Lower lobe of right lung (tissue), 2 donors: ENCODE measurements around the gene DGLUCY. TPM values are rescaled to one million over a fixed set of nuclear protein-coding genes. Genes with fewer than 3 reads are reported as not detected.
A peak's percentile ranks its signal among the peaks of the same experiment; 100 is the strongest.
"Not testable (repeated sequence)": the region's sequence is repeated elsewhere in the genome, so short reads cannot be mapped to it uniquely, and the experiment has no call there.

Experiments
- ATAC-seq, 2 donors: fragments of 200-7000 bp; cut with Tn5 transposase; one replicate each; pipeline ENCODE4 v1.9.1; 2020 to 2022; ENCODE audit warnings: mild to moderate bottlenecking in 2 of 2, moderate library complexity in 2 of 2
- DNase-seq: peaks from one replicate; pipeline ENCODE4 v3.0.0-alpha.2; 2020
- H3K27ac ChIP-seq: fragments of 200-600 bp; one replicate; pipeline ENCODE4 v1.8.0; 2022
- H3K27me3 ChIP-seq: fragments of 200-600 bp; one replicate; pipeline ENCODE4 v1.8.0; 2022; ENCODE audit warnings: low read depth
- H3K36me3 ChIP-seq: fragments of 200-600 bp; one replicate; pipeline ENCODE4 v1.8.0; 2022; ENCODE audit warnings: mild to moderate bottlenecking
- H3K4me1 ChIP-seq: fragments of 200-600 bp; one replicate; pipeline ENCODE4 v1.8.0; 2022
- H3K4me3 ChIP-seq: fragments of 200-600 bp; one replicate; pipeline ENCODE4 v1.8.0; 2022; ENCODE audit warnings: mild to moderate bottlenecking
- H3K9me3 ChIP-seq: fragments of 200-600 bp; one replicate; pipeline ENCODE4 v1.8.0; 2022
- CTCF ChIP-seq: fragments of 200-600 bp; IDR thresholded peaks from one replicate; pipeline ENCODE4 v1.8.0; 2022; ENCODE audit warnings: antibody characterized with exemption, mild to moderate bottlenecking
- intact Hi-C: fragments of 100-400 bp; cut with DNase I; formaldehyde crosslinking; loops from one replicate; pipeline ENCODE4 v1.11.0; 2022
- total RNA-seq: library from RNA; stranded (reverse); fragmentation: NEBNext Ultra II Directional; extraction: Animal tissue kit (Norgen Biotek cat#: 25700); gene quantifications from one replicate; pipeline ENCODE4 v1.2.1, GENCODE V29; 2021
- donor health status: DM: no; HTN: yes; CAD: no; lungs with severe emphysema.

DGLUCY gene
- total RNA-seq, 1 donor from 2014 or later = 102 TPM

- H3K4me1 ChIP-seq = no peaks in the 10 kb centered on the region
- no peaks in the 10 kb centered on the region for H3K27me3 ChIP-seq
- DNase-seq (no peak), ATAC-seq (no peak)
- H3K27ac ChIP-seq = no peak overlapping the region
- intact Hi-C loops = no loop called here
- H3K9me3 ChIP-seq = no peaks in the 10 kb centered on the region
- no peak for TF ChIP-seq CTCF
- no peak overlapping the region for H3K4me3 ChIP-seq
- H3K36me3 ChIP-seq = no peaks in the 10 kb centered on the region
Measured at GRCh38 chr14:91078095-91078737, 35.7 kb upstream of the DGLUCY start.

DNA sequence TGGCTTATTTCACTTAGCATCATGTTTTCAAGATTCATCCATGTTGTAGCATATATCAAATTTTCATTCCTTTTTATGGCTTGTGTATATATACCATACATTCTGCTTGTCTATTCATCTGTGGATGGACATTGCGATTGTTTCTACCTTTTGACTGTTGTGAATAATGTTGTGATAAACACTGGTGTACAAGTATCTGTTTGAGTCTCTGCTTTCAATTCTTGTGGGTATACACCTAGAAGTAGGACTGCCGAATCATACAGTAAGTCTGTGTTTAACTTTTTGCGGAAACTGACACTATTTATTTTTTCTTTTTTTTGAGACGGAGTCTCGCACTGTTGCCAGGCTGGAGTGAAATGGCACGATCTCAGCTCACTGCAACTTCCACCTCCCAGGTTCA, 33.8 kb upstream of the DGLUCY start:
- DNase-seq = no peak
- TF ChIP-seq CTCF = no peak

DNA sequence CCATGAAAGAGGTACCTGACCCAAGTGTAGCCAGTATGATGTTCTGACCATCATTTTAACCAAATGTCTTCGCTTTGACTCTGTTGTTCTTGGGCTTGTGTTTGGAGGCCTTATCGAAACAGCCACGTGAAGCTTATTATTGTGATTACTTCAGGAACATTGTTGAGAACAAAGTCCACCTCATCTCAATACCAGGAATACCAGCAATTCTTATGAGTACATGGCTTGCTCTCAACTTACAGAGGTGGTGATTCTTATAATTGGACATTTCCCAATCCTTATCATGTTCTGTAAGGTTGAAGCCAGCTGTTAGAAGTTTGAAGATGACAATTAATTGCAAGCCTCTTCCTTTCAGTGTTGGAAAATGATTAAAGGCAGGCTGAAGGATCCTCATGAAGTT, 31.6 kb upstream of the DGLUCY start:
- H3K9me3 ChIP-seq = no peaks in the 10 kb centered on the region
- no peak for TF ChIP-seq CTCF
- no peak for ATAC-seq
- no peak overlapping the region for H3K27ac ChIP-seq
- intact Hi-C loops = no loop called here
- H3K4me3 ChIP-seq = no peak overlapping the region
- H3K36me3 ChIP-seq = no peaks in the 10 kb centered on the region
- no peak for DNase-seq
- no peaks in the 10 kb centered on the region for H3K27me3 ChIP-seq
- no peaks in the 10 kb centered on the region for H3K4me1 ChIP-seq

More for the DNA sequence above, 33.8 kb upstream of the DGLUCY start:
- Histone ChIP-seq H3K27ac (no peak overlapping the region), H3K9me3 (no peaks in the 10 kb centered on the region), H3K4me1 (no peaks in the 10 kb centered on the region), H3K36me3 (no peaks in the 10 kb centered on the region), H3K27me3 (no peaks in the 10 kb centered on the region), H3K4me3 (no peak overlapping the region)
- no peak for ATAC-seq
- intact Hi-C loops = no loop called here

DNA sequence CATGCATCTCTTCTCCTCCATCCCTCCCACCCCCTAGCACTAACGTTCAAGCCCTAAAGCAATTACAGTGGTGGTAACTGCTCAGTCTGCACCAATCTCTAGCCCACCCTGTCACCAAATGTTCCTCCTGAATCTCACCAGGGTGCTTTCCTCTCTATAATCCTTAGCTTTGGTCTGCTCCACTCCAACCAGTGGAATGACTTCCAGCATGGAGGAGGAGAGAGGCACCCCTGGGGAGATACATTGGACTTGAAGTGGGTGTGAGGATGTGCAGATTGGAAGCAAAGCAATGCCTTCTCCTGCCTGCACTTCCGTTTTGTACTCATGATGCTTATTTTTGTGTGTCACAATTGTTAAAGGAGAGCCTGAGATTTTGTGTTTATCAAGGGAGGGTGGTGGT, 29.4 kb upstream of the DGLUCY start:
- Histone ChIP-seq H3K27ac (no peak overlapping the region), H3K4me1 (no peaks in the 10 kb centered on the region), H3K9me3 (no peaks in the 10 kb centered on the region), H3K36me3 (no peaks in the 10 kb centered on the region), H3K27me3 (no peaks in the 10 kb centered on the region), H3K4me3 (no peak overlapping the region)
- ATAC-seq (no peak), DNase-seq (no peak)
- intact Hi-C loops = no loop called here
- no peak for TF ChIP-seq CTCF

GRCh38 chr14:91087470-91087869, 26.4 kb upstream of the DGLUCY start:
- H3K4me1 ChIP-seq, DNase-seq, H3K4me3 ChIP-seq, H3K9me3 ChIP-seq, H3K36me3 ChIP-seq, H3K27me3 ChIP-seq, intact Hi-C loops: not testable (repeated sequence)
- peak in 1 of 2 donors; percentile 53 for ATAC-seq
- H3K27ac ChIP-seq = peak overlapping the region; percentile 5

DNA sequence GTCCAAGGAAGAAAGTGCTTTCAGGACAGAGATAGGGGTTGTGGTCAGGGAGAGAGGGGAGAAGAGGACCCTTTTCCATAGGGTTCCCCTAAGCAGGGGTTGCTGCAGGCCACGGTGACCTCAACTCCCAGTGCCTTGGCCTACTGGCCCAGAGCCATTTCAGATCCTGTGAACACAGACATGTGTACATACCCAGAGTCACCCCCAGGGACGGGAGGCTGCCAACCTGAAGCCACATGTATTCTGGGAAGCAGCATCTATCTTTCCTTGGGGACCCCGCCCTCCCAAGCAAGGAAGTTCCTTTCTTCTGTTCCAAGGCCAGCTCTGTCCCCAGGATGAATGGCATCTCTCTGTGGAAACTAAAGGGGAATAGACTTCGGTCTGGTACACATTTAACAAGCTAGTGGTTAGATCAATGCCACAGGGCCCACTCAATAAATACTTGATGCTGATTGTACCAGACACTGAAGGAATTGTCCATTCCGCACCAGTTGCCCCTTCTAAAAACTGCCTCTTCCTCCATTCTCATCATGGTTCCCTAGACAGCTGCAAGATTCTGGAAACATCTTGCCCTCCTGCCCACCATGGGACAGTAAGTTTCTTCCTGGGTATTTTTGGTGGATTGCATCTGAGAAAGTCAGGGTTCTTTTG, 25.2 kb upstream of the DGLUCY start:
- Histone ChIP-seq H3K9me3 (no peaks in the 10 kb centered on the region), H3K4me3 (no peak overlapping the region), H3K27ac (no peak overlapping the region), H3K36me3 (no peaks in the 10 kb centered on the region), H3K4me1 (no peaks in the 10 kb centered on the region), H3K27me3 (no peaks in the 10 kb centered on the region)
- DNase-seq (no peak), ATAC-seq (no peak)
- intact Hi-C loops = no loop called here
- TF ChIP-seq CTCF = no peak
